Gastroesophageal sphincter (tissue), 3 donors: ENCODE measurements around the gene ABHD16A.

Experiments used
- CTCF ChIP-seq, 4 experiments: fragments of 200-600 bp in 2 of 4; fragments of 450-650 bp in 2 of 4; sonication (generic) in 1 of 4; IDR thresholded peaks; one replicate each; pipeline ENCODE4 v1.5.1; 2017 to 2019; ENCODE audit warnings: antibody characterized with exemption in 4 of 4, mild to moderate bottlenecking in 2 of 4, moderate library complexity in 2 of 4
- EP300 ChIP-seq: sonication (generic); formaldehyde crosslinking; IDR thresholded peaks from one replicate; pipeline ENCODE4 v1.6.1; 2017; ENCODE audit warnings: antibody characterized with exemption, mild to moderate bottlenecking
- POLR2A ChIP-seq, 2 donors: fragments of 450-650 bp; IDR thresholded peaks; one replicate each; pipeline ENCODE4 v1.6.1; 2017; ENCODE audit warnings: antibody characterized with exemption in 2 of 2, mild to moderate bottlenecking in 2 of 2, moderate library complexity in 1 of 2
- POLR2AphosphoS5 ChIP-seq: sonication (generic); formaldehyde crosslinking; IDR thresholded peaks from one replicate; pipeline ENCODE4 v1.6.1; 2017; ENCODE audit warnings: antibody characterized with exemption

- TF ChIP-seq CTCF (IDR thresholded peaks at IDR 0.05): no peak
- TF ChIP-seq POLR2A (IDR thresholded peaks at IDR 0.05): no peak
- TF ChIP-seq EP300: no peak
- TF ChIP-seq POLR2AphosphoS5: no peak
Measured at GRCh38 chr6:31707701-31708100, 4.6 kb upstream of the ABHD16A start.
